M059J (cell line): ENCODE data around the gene PFKL. TPM values are rescaled to one million over a fixed set of nuclear protein-coding genes. Genes with fewer than 3 reads are reported as not detected.
A peak's percentile ranks its signal among the peaks of the same experiment; 100 is the strongest.

Experiments
- DNase-seq: peaks from one replicate; pipeline ENCODE4 v3.0.0-alpha.2; 2012; ENCODE audit warnings: low read depth
- total RNA-seq: library from RNA; depleted of rRNA; stranded (reverse); fragments of >200 nt; shearing (Covaris generic); gene quantifications from 2 replicates; pipeline ENCODE4 v1.2.3, GENCODE V29; 2014; rRNA removed

Gene PFKL
- total RNA-seq, 1 experiment from 2014 or later = 226 TPM

GRCh38 chr21:44363278-44363677 is 63.4 kb downstream of the PFKL start:
- DNase-seq = no peak

GRCh38 chr21:44364151-44365053 is 64.5 kb downstream of the PFKL start:
- no peak for DNase-seq

GRCh38 chr21:44365251-44365966 is 65.6 kb downstream of the PFKL start:
- DNase-seq = no peak

GRCh38 chr21:44365967-44366585 is 66.2 kb downstream of the PFKL start:
- no peak for DNase-seq

- no peak for DNase-seq
Measured at GRCh38 chr21:44366586-44367211, 66.8 kb downstream of the PFKL start.

GRCh38 chr21:44368711-44369446 is 69.0 kb downstream of the PFKL start:
- DNase-seq = no peak

GRCh38 chr21:44370027-44370735 is 70.3 kb downstream of the PFKL start:
- DNase-seq = peak; percentile 90

- DNase-seq = no peak
Measured at GRCh38 chr21:44370786-44371410, 71.0 kb downstream of the PFKL start.

- DNase-seq = no peak
Measured at GRCh38 chr21:44371596-44371995, 71.7 kb downstream of the PFKL start.

GRCh38 chr21:44372616-44373015 is 72.8 kb downstream of the PFKL start:
- no peak for DNase-seq

GRCh38 chr21:44374601-44375280 is 74.9 kb downstream of the PFKL start:
- DNase-seq = no peak

- no peak for DNase-seq
Measured at GRCh38 chr21:44375281-44375651, 75.4 kb downstream of the PFKL start.

GRCh38 chr21:44375761-44376241 is 75.9 kb downstream of the PFKL start:
- no peak for DNase-seq

- DNase-seq = no peak
Measured at GRCh38 chr21:44376606-44377005, 76.8 kb downstream of the PFKL start.

Other genes with a start within 250 kb of the PFKL start
- 6.4 and 14.4 TPM in 2 replicates for gene PWP2, start 192.7 kb upstream of the PFKL start, total RNA-seq
- 4.5 and 8.3 TPM in 2 replicates for gene GATD3, start 166.4 kb upstream of the PFKL start, total RNA-seq
- gene ICOSLG, start 59.1 kb upstream of the PFKL start, total RNA-seq = 0.10 TPM in 1 of 2 replicates, not detected in the other
- not detected in 2 replicates for gene DNMT3L, start 38.2 kb upstream of the PFKL start, total RNA-seq
- not detected in 2 replicates for gene AIRE, start 14.2 kb upstream of the PFKL start, total RNA-seq
- 30.5 and 33.4 TPM in 2 replicates for gene CFAP410, start 39.3 kb downstream of the PFKL start, total RNA-seq
- gene TRPM2, start 53.6 kb downstream of the PFKL start, total RNA-seq = 0.99 and 1.3 TPM in 2 replicates
- not detected in 2 replicates for gene LRRC3, start 155.5 kb downstream of the PFKL start, total RNA-seq
- gene KRTAP10-1, start 240.1 kb downstream of the PFKL start, total RNA-seq = not detected in 2 replicates